ENCODE measurements around the gene TEAD1.

The TEAD1 gene

GRCh38 chr11:12715941-12716340, 41.7 kb downstream of the TEAD1 start:
- DNase-seq, result no peak

- DNase-seq, result no peak
These were observed 42.6 kb downstream of the TEAD1 start for GRCh38 chr11:12716816-12717215.

GRCh38 chr11:12717851-12718291, 43.6 kb downstream of the TEAD1 start:
- no peak for DNase-seq

GRCh38 chr11:12719221-12719620, 45.0 kb downstream of the TEAD1 start:
- DNase-seq, result no peak

GRCh38 chr11:12721816-12722604, 47.8 kb downstream of the TEAD1 start:
- DNase-seq, result no peak

GRCh38 chr11:12723421-12724300, 49.4 kb downstream of the TEAD1 start:
- no peak for DNase-seq

GRCh38 chr11:12724301-12725054, 50.3 kb downstream of the TEAD1 start:
- peak; percentile 27 for DNase-seq

- DNase-seq, result no peak
These were observed 51.0 kb downstream of the TEAD1 start for GRCh38 chr11:12725055-12725862.

- no peak for DNase-seq
These were observed 51.9 kb downstream of the TEAD1 start for GRCh38 chr11:12725863-12726682.

- DNase-seq, result no peak
These were observed 53.5 kb downstream of the TEAD1 start for GRCh38 chr11:12727563-12728211.

GRCh38 chr11:12728417-12728816, 54.2 kb downstream of the TEAD1 start:
- no peak for DNase-seq

- no peak for DNase-seq
These were observed 55.7 kb downstream of the TEAD1 start for GRCh38 chr11:12729941-12730340.

- no peak for DNase-seq
These were observed 57.7 kb downstream of the TEAD1 start for GRCh38 chr11:12731841-12732336.

GRCh38 chr11:12733091-12733490, 58.9 kb downstream of the TEAD1 start:
- DNase-seq, result no peak

GRCh38 chr11:12734625-12735024, 60.4 kb downstream of the TEAD1 start:
- DNase-seq, result no peak

GRCh38 chr11:12735262-12735661, 61.0 kb downstream of the TEAD1 start:
- DNase-seq, result no peak

- DNase-seq, result no peak
These were observed 62.8 kb downstream of the TEAD1 start for GRCh38 chr11:12737024-12737423.

- no peak for DNase-seq
These were observed 67.5 kb downstream of the TEAD1 start for GRCh38 chr11:12741671-12742216.

- no peak for DNase-seq
These were observed 69.7 kb downstream of the TEAD1 start for GRCh38 chr11:12743834-12744449.
